Omental fat pad (tissue), 4 donors: ENCODE data around the gene TJAP1. TPM values are rescaled to one million over a fixed set of nuclear protein-coding genes. Genes with fewer than 3 reads are reported as not detected.
"Not testable (repeated sequence)": the region's sequence is repeated elsewhere in the genome, so short reads cannot be mapped to it uniquely, and the experiment has no call there.

Source experiments
- ATAC-seq: fragments of 150-250 bp; one replicate; pipeline ENCODE4 v1.9.1; 2016; ENCODE audit warnings: mild to moderate bottlenecking, moderate library complexity; ENCODE audit not compliant: low FRiP score
- DNase-seq: peaks from one replicate; pipeline ENCODE4 v3.0.0-alpha.2; 2019; ENCODE audit warnings: low spot score
- total RNA-seq, 4 donors: library from RNA; depleted of rRNA; stranded (reverse); fragments of >200 nt; gene quantifications; one replicate each; pipeline ENCODE4 v1.1.0, GENCODE V29; 2016
- TF ChIP-seq, protein P1 (sequence below), 3 donors: fragments of 450-650 bp; IDR thresholded peaks; one replicate each; pipeline ENCODE4 v1.5.1; 2016 to 2017; ENCODE audit warnings: antibody characterized with exemption in 3 of 3, mild to moderate bottlenecking in 3 of 3, moderate library complexity in 2 of 3

The TJAP1 gene
- total RNA-seq, 4 donors from 2014 or later: 12.6 to 23.5 (median 15.7) TPM

DNA sequence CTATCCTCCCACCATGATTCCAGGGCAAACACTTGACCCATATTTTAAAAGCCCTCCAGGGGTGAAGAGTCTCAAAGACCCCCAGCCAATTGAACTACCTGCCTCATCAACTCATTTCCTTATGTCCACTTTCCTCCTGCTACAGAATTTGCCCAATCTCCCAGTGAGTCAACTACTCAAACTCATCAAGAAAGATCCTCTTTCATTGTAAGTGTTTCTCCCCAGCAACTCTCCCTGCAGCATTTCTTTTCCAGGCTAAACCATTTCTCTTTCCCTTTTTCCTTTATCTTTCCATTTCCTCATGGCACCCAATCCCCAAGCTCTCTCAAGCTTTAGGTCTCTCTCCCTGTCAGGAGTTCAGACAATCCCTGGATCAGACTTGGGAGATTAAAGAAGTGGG is 23.5 kb upstream of the TJAP1 start:
- TF ChIP-seq, protein P1, sequence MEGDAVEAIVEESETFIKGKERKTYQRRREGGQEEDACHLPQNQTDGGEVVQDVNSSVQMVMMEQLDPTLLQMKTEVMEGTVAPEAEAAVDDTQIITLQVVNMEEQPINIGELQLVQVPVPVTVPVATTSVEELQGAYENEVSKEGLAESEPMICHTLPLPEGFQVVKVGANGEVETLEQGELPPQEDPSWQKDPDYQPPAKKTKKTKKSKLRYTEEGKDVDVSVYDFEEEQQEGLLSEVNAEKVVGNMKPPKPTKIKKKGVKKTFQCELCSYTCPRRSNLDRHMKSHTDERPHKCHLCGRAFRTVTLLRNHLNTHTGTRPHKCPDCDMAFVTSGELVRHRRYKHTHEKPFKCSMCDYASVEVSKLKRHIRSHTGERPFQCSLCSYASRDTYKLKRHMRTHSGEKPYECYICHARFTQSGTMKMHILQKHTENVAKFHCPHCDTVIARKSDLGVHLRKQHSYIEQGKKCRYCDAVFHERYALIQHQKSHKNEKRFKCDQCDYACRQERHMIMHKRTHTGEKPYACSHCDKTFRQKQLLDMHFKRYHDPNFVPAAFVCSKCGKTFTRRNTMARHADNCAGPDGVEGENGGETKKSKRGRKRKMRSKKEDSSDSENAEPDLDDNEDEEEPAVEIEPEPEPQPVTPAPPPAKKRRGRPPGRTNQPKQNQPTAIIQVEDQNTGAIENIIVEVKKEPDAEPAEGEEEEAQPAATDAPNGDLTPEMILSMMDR (IDR thresholded peaks at IDR 0.05): no peak
- DNase-seq (no peak), ATAC-seq (no peak)

DNA sequence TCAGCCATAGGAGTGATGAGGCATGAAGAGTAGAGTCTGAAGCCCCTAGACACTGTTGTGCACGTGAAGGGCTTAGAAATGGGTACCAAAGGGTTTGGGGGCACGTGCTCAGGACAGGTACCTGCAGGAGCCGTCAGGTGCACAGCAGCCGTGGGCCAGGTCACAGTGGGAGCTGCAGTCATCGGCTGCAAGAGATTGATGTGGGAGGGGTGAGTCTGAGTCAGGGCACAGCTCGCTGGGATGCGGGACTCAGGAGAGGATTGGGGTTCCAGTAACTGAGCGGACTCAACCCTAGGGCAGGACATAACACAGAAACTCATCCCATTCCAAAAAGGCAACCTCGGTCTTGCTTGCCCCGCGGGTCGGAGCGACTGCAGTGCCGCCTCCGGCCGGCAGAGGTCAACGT is 23.1 kb upstream of the TJAP1 start:
- TF ChIP-seq, protein P1 (IDR thresholded peaks at IDR 0.05): peak in 2 of 3 donors; percentile 74 to 85
- ATAC-seq (no peak), DNase-seq (peak; percentile 72)

DNA sequence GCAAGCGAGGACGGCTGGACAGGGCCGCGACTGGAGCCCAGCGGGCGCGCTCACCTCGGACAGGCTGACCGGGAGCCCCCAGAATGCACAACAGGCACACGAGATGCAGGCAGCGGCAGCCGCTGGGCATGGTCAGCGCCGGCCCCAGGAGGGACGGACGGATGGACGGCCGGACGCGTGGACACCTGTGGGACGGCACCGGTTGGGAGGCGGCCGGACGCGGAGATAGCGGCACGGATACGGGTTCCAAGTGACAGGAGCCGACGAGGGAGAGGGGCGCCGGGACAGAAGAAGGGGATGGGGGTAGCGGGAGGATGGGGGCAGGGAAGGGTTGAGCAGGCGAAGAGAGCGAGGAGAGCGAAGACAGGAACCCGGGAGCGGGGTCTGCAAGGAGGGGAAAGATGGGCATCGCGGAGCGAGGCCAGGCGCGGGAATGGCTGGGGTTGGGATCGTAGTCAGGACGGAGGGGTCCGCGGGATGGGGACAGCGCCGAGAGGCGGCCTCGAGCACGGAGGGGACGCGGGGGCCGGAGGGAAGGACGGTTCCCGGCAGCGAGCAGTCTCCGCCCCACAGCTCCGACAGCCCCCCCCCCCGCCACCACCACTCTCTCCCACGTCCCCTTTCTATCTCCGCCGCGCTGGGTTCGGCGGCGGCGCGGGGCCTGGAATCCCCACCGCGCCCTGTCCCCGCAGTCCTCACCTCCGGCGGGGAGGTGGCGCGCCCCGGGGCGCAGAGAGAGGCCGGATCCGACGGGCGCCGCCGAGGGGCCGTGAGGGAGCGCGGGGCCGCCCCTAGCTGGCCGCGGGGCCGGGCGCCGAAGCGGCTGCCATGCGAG is 22.5 kb upstream of the TJAP1 start:
- no peak for DNase-seq
- peak; percentile 93 for ATAC-seq
- TF ChIP-seq, protein P1 (IDR thresholded peaks at IDR 0.05): no peak

DNA sequence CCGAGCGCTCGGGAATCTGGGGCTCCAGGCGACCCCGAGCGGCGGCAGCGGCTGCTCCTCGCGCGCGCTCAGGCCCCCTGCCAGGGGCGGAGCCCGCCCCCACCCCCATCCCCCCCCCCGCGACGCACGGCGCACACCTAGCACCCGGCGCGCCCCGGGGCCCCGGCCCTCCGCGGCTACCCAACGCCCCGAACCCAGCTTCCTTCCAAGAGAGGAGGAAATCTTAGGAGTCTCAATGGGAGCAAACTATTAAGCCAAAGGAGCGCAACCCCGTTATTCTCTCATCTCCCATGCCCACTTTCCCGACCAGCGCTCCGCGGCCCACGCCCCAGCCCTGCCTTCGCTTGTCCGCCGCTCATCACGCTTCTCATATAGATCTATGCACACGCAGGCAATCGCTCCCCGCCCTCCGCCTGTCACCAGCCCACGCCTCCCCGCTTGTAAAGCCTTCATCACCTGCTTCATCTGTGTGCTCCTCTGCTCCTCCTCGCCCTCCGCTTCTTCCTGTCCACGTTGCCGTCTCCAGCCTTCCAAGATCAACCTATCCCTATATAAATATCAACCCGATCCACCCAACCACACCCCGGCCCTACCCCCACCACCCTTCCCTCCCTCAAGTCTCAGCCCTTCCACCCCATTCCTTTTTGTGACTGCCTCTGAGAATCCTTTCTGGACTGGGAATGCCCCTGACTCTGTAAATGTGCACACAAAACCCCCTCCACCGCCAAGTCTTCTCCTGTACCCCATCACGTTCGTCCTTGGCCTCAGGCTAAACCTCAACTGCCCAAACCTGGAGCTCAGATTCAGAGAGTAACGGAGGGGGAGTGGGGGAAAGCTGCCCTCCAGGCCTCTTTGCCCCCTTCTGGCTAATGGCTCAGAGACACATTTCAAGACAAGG is 21.6 kb upstream of the TJAP1 start, which contains the start of gene DLK2:
DLK2 (minus strand) TSS at position 18 of the 898 bp plus-strand sequence. CDS start 723 bp downstream, outside the sequence.
- ATAC-seq (peak; percentile 43), DNase-seq (no peak)
- TF ChIP-seq, protein P1 (IDR thresholded peaks at IDR 0.05): no peak

DNA sequence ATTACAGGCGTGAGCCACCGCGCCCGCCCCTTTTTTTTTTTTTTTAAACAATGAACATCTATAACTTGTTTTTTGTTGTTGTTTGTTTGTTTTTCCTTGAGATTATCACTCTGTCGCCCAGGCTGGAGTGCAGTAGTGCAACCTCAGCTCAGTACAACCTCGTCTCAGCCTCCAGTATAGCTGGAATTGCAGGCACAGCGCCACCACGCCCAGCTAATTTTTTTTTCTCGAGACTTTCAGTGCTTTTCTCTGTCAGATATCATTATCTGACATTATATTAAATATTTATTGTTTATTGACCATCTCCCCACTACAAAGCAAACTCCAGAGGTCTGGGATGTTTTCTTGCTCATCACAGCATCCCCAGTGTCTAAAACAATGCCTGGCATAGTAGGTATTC is 19.7 kb upstream of the TJAP1 start:
- ATAC-seq (no peak), DNase-seq (no peak)
- TF ChIP-seq, protein P1 (IDR thresholded peaks at IDR 0.05): no peak

DNA sequence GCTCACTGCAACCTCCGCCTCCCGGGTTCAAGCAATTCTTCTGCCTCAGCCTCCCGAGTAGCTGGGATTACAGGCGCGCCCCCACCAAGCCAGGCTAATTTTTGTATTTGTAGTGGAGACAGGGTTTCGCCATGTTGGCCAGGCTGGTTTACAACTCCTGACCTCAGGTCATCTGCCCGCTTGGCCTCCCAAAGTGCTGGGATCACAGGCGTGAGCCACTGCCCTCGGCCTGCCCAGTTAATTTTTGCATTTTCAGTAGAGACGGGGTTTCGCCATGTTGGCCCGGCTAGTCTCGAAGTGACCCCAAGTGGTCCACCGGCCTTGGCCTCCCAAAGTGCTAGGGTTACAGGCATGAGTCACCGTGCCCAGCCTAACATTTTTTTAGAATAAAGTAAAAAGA is 19.2 kb upstream of the TJAP1 start:
- DNase-seq, ATAC-seq: not testable (repeated sequence)

DNA sequence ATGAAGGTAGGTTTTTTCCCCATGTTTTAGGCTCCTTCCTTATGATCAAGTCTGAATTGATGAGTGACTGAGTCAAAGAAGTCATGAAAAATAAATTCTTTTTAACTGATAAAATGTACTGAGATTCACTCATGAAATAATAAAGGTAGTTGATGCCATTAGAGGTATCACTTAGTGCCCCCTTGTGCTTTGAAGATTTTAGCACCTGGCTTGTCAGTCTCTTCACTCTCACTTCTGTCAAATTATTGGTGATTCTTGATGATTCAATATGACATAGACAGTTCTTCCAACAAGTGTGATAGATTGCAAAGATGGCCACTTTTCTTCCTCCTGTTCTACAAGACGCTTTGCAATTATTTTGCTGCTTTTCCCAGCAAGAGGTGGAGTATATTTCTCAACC is 17.8 kb upstream of the TJAP1 start:
- ATAC-seq (no peak), DNase-seq (no peak)
- TF ChIP-seq, protein P1 (IDR thresholded peaks at IDR 0.05): no peak
